OCI-LY7 (cell line): ENCODE data around the gene MAPT. TPM values are rescaled to one million over a fixed set of nuclear protein-coding genes. Genes with fewer than 3 reads are reported as not detected.

Experiments
- BruUV-seq: library from RNA; stranded (reverse); fragments of 400-500 nt; replicated peaks from 2 replicates; lab custom pipeline; 2021; lab: Mats Ljungman, UMichigan
- CTCF ChIA-PET: fragments of 300-600 bp; sonication (Branson Sonifier 250); formaldehyde crosslinking; loops from one replicate; lab custom pipeline; 2022; ENCODE audit warnings: antibody characterized with exemption; ENCODE audit not compliant: unreplicated experiment; lab: Charles Lee
- POLR2A ChIA-PET: fragments of 300-600 bp; sonication (Branson Sonifier 250); formaldehyde crosslinking; loops from one replicate; lab custom pipeline; 2022; ENCODE audit warnings: antibody characterized with exemption; lab: Charles Lee
- DNase-seq: peaks from one replicate; pipeline ENCODE4 v3.0.0-alpha.2; 2015; ENCODE audit warnings: low spot score
- H2AFZ ChIP-seq: fragments of 200-600 bp; sonication (generic), shearing (Covaris generic); 2 replicates; pipeline ENCODE4 v1.6.1; 2014; ENCODE audit warnings: mild to moderate bottlenecking, antibody characterized with exemption, low read length, moderate library complexity
- H3K27ac ChIP-seq: fragments of 200-600 bp; sonication (generic); 2 replicates; pipeline ENCODE4 v1.5.1; 2014; ENCODE audit warnings: mixed run types, low read depth, mild to moderate bottlenecking, moderate library complexity, low read length, inconsistent platforms; ENCODE audit not compliant: poor library complexity, severe bottlenecking
- H3K36me3 ChIP-seq: fragments of 200-600 bp; sonication (generic); 2 replicates; pipeline ENCODE4 v1.6.1; 2014; ENCODE audit warnings: mild to moderate bottlenecking, antibody characterized with exemption, low read length, moderate library complexity, mixed read lengths; ENCODE audit not compliant: insufficient read depth
- H3K4me1 ChIP-seq: fragments of 200-600 bp; sonication (generic); 2 replicates; pipeline ENCODE4 v1.5.1; 2014; ENCODE audit warnings: mild to moderate bottlenecking, low read length; ENCODE audit not compliant: insufficient read depth, poor library complexity, severe bottlenecking
- H3K4me2 ChIP-seq: fragments of 200-600 bp; sonication (generic); 2 replicates; pipeline ENCODE4 v1.6.1; 2014; ENCODE audit warnings: mild to moderate bottlenecking, low read length
- H3K4me3 ChIP-seq: fragments of 200-600 bp; sonication (generic); 2 replicates; pipeline ENCODE4 v1.5.1; 2014; ENCODE audit warnings: mild to moderate bottlenecking, low read depth, low read length; ENCODE audit not compliant: poor library complexity, severe bottlenecking
- H3K79me2 ChIP-seq: fragments of 200-600 bp; sonication (generic); 2 replicates; pipeline ENCODE4 v1.6.1; 2016; ENCODE audit warnings: low read depth, mild to moderate bottlenecking, low read length, moderate library complexity, mixed read lengths; ENCODE audit not compliant: insufficient read depth
- H3K9me2 ChIP-seq: fragments of 200-600 bp; sonication (generic); 2 replicates; pipeline ENCODE4 v1.6.1; 2016; ENCODE audit warnings: mild to moderate bottlenecking, low read length, mixed read lengths; ENCODE audit not compliant: insufficient read depth
- H3K9me3 ChIP-seq: fragments of 200-600 bp; sonication (generic); 2 replicates; pipeline ENCODE4 v1.6.1; 2014; ENCODE audit warnings: mild to moderate bottlenecking, mixed run types, low read length, mixed read lengths
- H4K20me1 ChIP-seq: fragments of 200-600 bp; sonication (generic); 2 replicates; pipeline ENCODE4 v1.6.1; 2014; ENCODE audit warnings: mild to moderate bottlenecking, antibody characterized with exemption, low read length, moderate library complexity, mixed read lengths; ENCODE audit not compliant: insufficient read depth
- EZH2phosphoT487 ChIP-seq: fragments of 200-600 bp; sonication (generic); IDR thresholded peaks from 2 replicates; pipeline ENCODE4 v1.6.1; 2018; ENCODE audit warnings: low read depth, borderline replicate concordance, mild to moderate bottlenecking, mixed run types, antibody characterized with exemption, low read length, moderate library complexity, mixed read lengths
- intact Hi-C: fragments of 100-400 bp; cut with micrococcal nuclease; formaldehyde crosslinking; loops from one replicate; pipeline ENCODE4 v1.10.0; 2022; ENCODE audit not compliant: unreplicated experiment
- total RNA-seq, 2 experiments: library from RNA; depleted of rRNA in 1 of 2; stranded (reverse); fragments of >200 nt in 1 of 2; shearing (Covaris generic) in 1 of 2; gene quantifications; 2 replicates each; pipeline ENCODE4 v1.2.3, GENCODE V29; 2014 to 2022
- TF ChIP-seq, protein P1 (sequence below): fragments of 200-600 bp; sonication (generic); conservative IDR thresholded peaks from 2 replicates; pipeline ENCODE4 v1.5.1; 2014; ENCODE audit warnings: mild to moderate bottlenecking, antibody characterized with exemption, low read length, moderate library complexity, mixed read lengths

MAPT gene
- total RNA-seq, 2 experiments from 2014 or later: 0.44 TPM; not detected in 1

DNA sequence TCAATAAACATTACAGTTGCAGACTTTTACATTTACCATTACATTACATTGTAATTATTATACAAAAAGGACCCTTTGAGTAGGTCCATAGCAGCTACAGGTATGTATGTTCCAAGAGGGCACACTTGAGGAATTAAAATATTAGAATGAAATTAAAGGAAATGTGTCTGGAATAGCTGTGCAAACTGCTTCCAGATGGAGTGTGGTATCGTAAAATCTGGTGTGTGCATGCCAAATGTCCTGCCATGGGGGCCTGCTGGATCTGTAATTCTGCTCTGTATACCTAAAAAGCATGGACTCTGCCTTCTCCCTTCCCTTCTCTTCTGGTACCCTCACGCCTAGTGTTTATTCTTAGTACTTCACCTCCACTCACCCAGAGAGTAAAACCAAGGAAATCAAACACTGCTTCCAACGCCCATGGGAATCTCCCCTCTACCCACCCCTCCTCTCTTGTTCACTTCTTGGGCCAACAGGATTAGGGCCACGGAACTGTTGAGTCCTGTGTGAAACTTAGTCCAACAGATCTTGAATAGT lies 143.4 kb downstream of the MAPT start:
- TF ChIP-seq EZH2phosphoT487: no peak
- TF ChIP-seq, protein P1, sequence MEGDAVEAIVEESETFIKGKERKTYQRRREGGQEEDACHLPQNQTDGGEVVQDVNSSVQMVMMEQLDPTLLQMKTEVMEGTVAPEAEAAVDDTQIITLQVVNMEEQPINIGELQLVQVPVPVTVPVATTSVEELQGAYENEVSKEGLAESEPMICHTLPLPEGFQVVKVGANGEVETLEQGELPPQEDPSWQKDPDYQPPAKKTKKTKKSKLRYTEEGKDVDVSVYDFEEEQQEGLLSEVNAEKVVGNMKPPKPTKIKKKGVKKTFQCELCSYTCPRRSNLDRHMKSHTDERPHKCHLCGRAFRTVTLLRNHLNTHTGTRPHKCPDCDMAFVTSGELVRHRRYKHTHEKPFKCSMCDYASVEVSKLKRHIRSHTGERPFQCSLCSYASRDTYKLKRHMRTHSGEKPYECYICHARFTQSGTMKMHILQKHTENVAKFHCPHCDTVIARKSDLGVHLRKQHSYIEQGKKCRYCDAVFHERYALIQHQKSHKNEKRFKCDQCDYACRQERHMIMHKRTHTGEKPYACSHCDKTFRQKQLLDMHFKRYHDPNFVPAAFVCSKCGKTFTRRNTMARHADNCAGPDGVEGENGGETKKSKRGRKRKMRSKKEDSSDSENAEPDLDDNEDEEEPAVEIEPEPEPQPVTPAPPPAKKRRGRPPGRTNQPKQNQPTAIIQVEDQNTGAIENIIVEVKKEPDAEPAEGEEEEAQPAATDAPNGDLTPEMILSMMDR: no peak
- Histone ChIP-seq H3K27ac (no peak overlapping the region), H4K20me1 (no peaks in the 10 kb centered on the region), H3K36me3 (peaks cover 98% of the 10 kb centered on the region), H3K4me3 (no peak overlapping the region), H3K9me2 (no peaks in the 10 kb centered on the region), H2AFZ (no peak overlapping the region), H3K79me2 (no peaks in the 10 kb centered on the region), H3K4me1 (no peaks in the 10 kb centered on the region), H3K9me3 (no peaks in the 10 kb centered on the region), H3K4me2 (no peak overlapping the region)
- no TSS peak for BruUV-seq
- intact Hi-C loops: no loop called here
- POLR2A ChIA-PET: no interaction called here
- DNase-seq: no peak
- CTCF ChIA-PET: no interaction called here

DNA sequence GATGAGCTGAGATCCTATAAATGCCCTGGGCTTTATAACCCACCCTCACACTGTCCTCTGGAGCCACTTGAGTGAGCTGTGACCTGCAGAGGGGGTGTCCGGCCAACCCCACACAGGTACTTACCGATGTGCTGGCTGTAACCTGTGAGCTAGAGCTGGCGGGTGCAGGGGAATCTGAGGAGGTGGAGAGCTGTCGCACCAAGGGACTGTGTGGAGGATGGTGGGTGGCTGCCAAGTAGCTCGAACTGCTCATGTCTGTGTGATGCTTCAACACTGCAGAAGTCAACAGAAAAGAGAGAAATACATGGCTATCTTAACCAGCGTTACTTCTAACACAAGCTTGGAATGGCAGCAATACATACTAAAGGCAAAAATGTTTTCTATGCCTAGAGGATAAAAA lies 144.1 kb downstream of the MAPT start:
- H3K4me3 ChIP-seq: no peak overlapping the region
- H3K4me2 ChIP-seq: no peak overlapping the region
- no peak overlapping the region for H2AFZ ChIP-seq
- H3K27ac ChIP-seq: no peak overlapping the region
- H3K9me2 ChIP-seq: no peaks in the 10 kb centered on the region
- no TSS peak for BruUV-seq
- DNase-seq: no peak
- intact Hi-C loops: no loop called here
- H3K79me2 ChIP-seq: no peaks in the 10 kb centered on the region; the same call in 1 of the 2 replicates
- TF ChIP-seq, protein P1: no peak
- no peak for TF ChIP-seq EZH2phosphoT487
- no peaks in the 10 kb centered on the region for H3K9me3 ChIP-seq
- H3K36me3 ChIP-seq: peaks cover 98% of the 10 kb centered on the region
- ChIA-PET CTCF (no interaction called here), POLR2A (interaction anchor here (0.9 kb wide), 1 partner anchor 31 kb away, joined by 3 read pairs; no protein-coding TSS in a partner anchor)
- no peaks in the 10 kb centered on the region for H3K4me1 ChIP-seq
- no peaks in the 10 kb centered on the region for H4K20me1 ChIP-seq

DNA sequence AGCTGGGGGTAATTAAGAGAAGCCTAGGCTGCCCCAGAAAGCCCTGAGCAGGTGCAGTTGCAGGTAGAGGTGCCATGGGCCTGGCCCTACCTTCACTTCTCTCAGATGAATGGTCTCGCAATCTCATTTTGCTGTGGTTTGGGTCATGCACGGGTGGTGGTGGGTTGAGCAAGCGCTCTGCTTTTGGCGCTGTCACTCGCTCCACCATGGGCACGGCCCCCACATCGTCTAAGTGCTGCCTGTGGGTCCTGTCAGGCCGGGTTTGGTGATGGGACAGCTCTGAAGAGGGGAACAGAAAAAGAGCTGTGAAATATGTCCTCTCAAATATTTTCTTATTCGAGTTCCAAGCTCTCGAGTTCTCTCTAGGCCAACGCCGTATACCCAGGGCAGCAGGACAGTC lies 144.6 kb downstream of the MAPT start:
- no TSS peak for BruUV-seq
- DNase-seq: no peak
- H3K4me2 ChIP-seq: no peak overlapping the region
- H3K79me2 ChIP-seq: no peaks in the 10 kb centered on the region; the same call in 1 of the 2 replicates
- intact Hi-C loops: no loop called here
- H3K36me3 ChIP-seq: peaks cover 98% of the 10 kb centered on the region
- no peak overlapping the region for H3K27ac ChIP-seq
- H3K9me2 ChIP-seq: no peaks in the 10 kb centered on the region
- TF ChIP-seq, protein P1: no peak
- TF ChIP-seq EZH2phosphoT487: no peak
- ChIA-PET POLR2A (interaction anchor here (0.9 kb wide), 1 partner anchor 31 kb away, joined by 3 read pairs; no protein-coding TSS in a partner anchor), CTCF (no interaction called here)
- no peaks in the 10 kb centered on the region for H3K9me3 ChIP-seq
- no peak overlapping the region for H3K4me3 ChIP-seq
- H4K20me1 ChIP-seq: no peaks in the 10 kb centered on the region
- H2AFZ ChIP-seq: no peak overlapping the region
- H3K4me1 ChIP-seq: peaks cover under 1% of the 10 kb centered on the region
